IPS-11a (cell line): ENCODE results near the gene DDX1.

Source experiments
- H3K4me3 ChIP-seq: one replicate; pipeline ENCODE4 v1.5.1; 2013; ENCODE audit warnings: low read depth, low read length, control low read depth

DDX1 gene

GRCh38 chr2:15626967-15627366 is 35.3 kb downstream of the DDX1 start:
- H3K4me3 ChIP-seq, result no peak overlapping the region

- no peak overlapping the region for H3K4me3 ChIP-seq
These were observed 36.4 kb downstream of the DDX1 start for GRCh38 chr2:15627817-15628684.

- no peak overlapping the region for H3K4me3 ChIP-seq
These were observed 37.5 kb downstream of the DDX1 start for GRCh38 chr2:15628899-15629855.

GRCh38 chr2:15630121-15630977 is 38.7 kb downstream of the DDX1 start:
- H3K4me3 ChIP-seq, result no peak overlapping the region

GRCh38 chr2:15630978-15631719 is 39.5 kb downstream of the DDX1 start:
- no peak overlapping the region for H3K4me3 ChIP-seq

GRCh38 chr2:15631883-15632282 is 40.2 kb downstream of the DDX1 start:
- H3K4me3 ChIP-seq, result no peak overlapping the region

GRCh38 chr2:15633043-15633970 is 41.6 kb downstream of the DDX1 start:
- no peak overlapping the region for H3K4me3 ChIP-seq

GRCh38 chr2:15633971-15634346 is 42.3 kb downstream of the DDX1 start:
- no peak overlapping the region for H3K4me3 ChIP-seq

- no peak overlapping the region for H3K4me3 ChIP-seq
These were observed 43.3 kb downstream of the DDX1 start for GRCh38 chr2:15634846-15635490.

- H3K4me3 ChIP-seq, result no peak overlapping the region
These were observed 45.5 kb downstream of the DDX1 start for GRCh38 chr2:15636972-15637785.

- no peak overlapping the region for H3K4me3 ChIP-seq
These were observed 47.1 kb downstream of the DDX1 start for GRCh38 chr2:15638720-15639119.

- no peak overlapping the region for H3K4me3 ChIP-seq
These were observed 47.9 kb downstream of the DDX1 start for GRCh38 chr2:15639323-15640251.

GRCh38 chr2:15640261-15640711 is 48.6 kb downstream of the DDX1 start:
- H3K4me3 ChIP-seq, result no peak overlapping the region

- no peak overlapping the region for H3K4me3 ChIP-seq
These were observed 49.1 kb downstream of the DDX1 start for GRCh38 chr2:15640784-15641183.

GRCh38 chr2:15641530-15641982 is 49.9 kb downstream of the DDX1 start:
- no peak overlapping the region for H3K4me3 ChIP-seq

- H3K4me3 ChIP-seq, result no peak overlapping the region
These were observed 50.5 kb downstream of the DDX1 start for GRCh38 chr2:15642011-15642814.
